ENCODE results near the gene MBIP. TPM values are rescaled to one million over a fixed set of nuclear protein-coding genes. Genes with fewer than 3 reads are reported as not detected.

Gene MBIP
- total RNA-seq, 1 experiment from 2014 or later, result 19.1 TPM

DNA sequence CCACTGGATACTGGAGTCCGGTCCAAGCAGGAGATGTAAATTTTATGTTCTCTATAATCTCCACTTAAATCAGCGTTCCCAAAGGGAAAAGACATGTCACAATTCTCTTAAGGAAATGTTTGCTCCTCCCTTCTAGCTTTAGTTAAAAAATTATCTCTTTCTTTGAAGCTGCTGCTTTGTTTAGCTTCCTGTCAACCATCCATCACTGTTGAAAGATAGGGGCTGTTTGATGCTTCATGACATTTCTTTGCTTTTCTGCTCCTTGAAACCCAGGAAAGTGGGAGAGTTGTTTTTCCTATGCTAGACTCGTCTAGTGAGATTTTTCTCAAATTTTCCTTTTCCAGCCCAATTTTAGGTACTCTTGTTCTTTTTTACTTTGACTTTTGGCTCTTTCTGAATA is 31.9 kb downstream of the MBIP start:
- Histone ChIP-seq H3K4me2 (ENCODE audit: low read length) (no peak overlapping the region), H3K27me3 (ENCODE audit: insufficient read depth, low read length) (no peaks in the 10 kb centered on the region), H3K9ac (ENCODE audit: low read length) (no peak overlapping the region), H4K20me1 (ENCODE audit: insufficient read depth) (no peaks in the 10 kb centered on the region), H3K9me3 (ENCODE audit: control insufficient read depth in 1 of 2, insufficient read depth in 1 of 2, low read depth in 1 of 2, low read length in 2 of 2) (no peaks in the 10 kb centered on the region), H3K4me3 (replicated peaks in 1 of 2; ENCODE audit: low read depth in 1 of 2, low read length in 2 of 2) (no peak overlapping the region), H2AFZ (ENCODE audit: low read depth, low read length, poor library complexity, severe bottlenecking) (no peak overlapping the region), H3K27ac (ENCODE audit: low read depth, low read length) (no peak overlapping the region), H3K9me2 (ENCODE audit: insufficient read depth) (no peaks in the 10 kb centered on the region), H3K79me2 (ENCODE audit: insufficient read depth, low read length) (no peaks in the 10 kb centered on the region), H3K4me1 (ENCODE audit: control insufficient read depth in 1 of 2, insufficient read depth in 2 of 2, low read length in 2 of 2) (no peaks in the 10 kb centered on the region), H3K36me3 (ENCODE audit: control insufficient read depth in 1 of 2, insufficient read depth in 2 of 2, low read length in 2 of 2) (no peaks in the 10 kb centered on the region)
- RAD21 ChIA-PET (ENCODE audit: low non-redundant PET in 1 of 2, low total read pairs in 2 of 2, uncharacterized antibody in 2 of 2, unreplicated experiment in 2 of 2), result no interaction called here
- no peak for TF ChIP-seq FOSL1 (IDR thresholded peaks at IDR 0.05; ENCODE audit: low read depth)
- TF ChIP-seq, protein P1, sequence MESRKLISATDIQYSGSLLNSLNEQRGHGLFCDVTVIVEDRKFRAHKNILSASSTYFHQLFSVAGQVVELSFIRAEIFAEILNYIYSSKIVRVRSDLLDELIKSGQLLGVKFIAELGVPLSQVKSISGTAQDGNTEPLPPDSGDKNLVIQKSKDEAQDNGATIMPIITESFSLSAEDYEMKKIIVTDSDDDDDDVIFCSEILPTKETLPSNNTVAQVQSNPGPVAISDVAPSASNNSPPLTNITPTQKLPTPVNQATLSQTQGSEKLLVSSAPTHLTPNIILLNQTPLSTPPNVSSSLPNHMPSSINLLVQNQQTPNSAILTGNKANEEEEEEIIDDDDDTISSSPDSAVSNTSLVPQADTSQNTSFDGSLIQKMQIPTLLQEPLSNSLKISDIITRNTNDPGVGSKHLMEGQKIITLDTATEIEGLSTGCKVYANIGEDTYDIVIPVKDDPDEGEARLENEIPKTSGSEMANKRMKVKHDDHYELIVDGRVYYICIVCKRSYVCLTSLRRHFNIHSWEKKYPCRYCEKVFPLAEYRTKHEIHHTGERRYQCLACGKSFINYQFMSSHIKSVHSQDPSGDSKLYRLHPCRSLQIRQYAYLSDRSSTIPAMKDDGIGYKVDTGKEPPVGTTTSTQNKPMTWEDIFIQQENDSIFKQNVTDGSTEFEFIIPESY (IDR thresholded peaks at IDR 0.05; ENCODE audit: extremely low read depth, insufficient replicate concordance, low read length), result no peak
- no peak for TF ChIP-seq ELF1 (IDR thresholded peaks at IDR 0.05; ENCODE audit: borderline replicate concordance, low read depth)
- no peak for TF ChIP-seq SP1 (IDR thresholded peaks at IDR 0.05; ENCODE audit: low read depth)
- TF ChIP-seq JUND (IDR thresholded peaks at IDR 0.05), result no peak
- TF ChIP-seq EGR1 (IDR thresholded peaks at IDR 0.05; ENCODE audit: low read depth), result no peak
- TF ChIP-seq POLR2A (IDR thresholded peaks at IDR 0.05; ENCODE audit: borderline replicate concordance, extremely low read depth, insufficient read depth, insufficient read length), result no peak
- TF ChIP-seq POLR2AphosphoS5 (IDR thresholded peaks at IDR 0.05; ENCODE audit: low read depth, low read length), result no peak
- no peak for TF ChIP-seq EZH2 (IDR thresholded peaks at IDR 0.05)
- TF ChIP-seq, protein P2, sequence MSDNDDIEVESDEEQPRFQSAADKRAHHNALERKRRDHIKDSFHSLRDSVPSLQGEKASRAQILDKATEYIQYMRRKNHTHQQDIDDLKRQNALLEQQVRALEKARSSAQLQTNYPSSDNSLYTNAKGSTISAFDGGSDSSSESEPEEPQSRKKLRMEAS (IDR thresholded peaks at IDR 0.05), result no peak
- DNase-seq (ENCODE audit: low read depth, low spot score), result no peak
- CTCF ChIA-PET, result no interaction called here
- no peak for ATAC-seq
- no TSS peak for BruUV-seq (replicated peaks)
- POLR2A ChIA-PET, result no interaction called here
- intact Hi-C loops (cut with micrococcal nuclease), result no loop called here
